Keratinocyte (primary cell): ENCODE data around the gene ARMC2. TPM values are rescaled to one million over a fixed set of nuclear protein-coding genes. Genes with fewer than 3 reads are reported as not detected.

Experiments
- DNase-seq: peaks from one replicate; pipeline ENCODE4 v3.0.0-alpha.2; 2011; ENCODE audit warnings: low read depth, missing footprints, low spot score
- FAIRE-seq: peaks from 2 replicates; lab custom pipeline; 2011; peaks lifted over from hg19 to GRCh38; lab: Jason Lieb, UNC
- H2AFZ ChIP-seq: 2 replicates; pipeline ENCODE4 v1.6.0; 2012; ENCODE audit warnings: low read length, control low read depth, inconsistent platforms; ENCODE audit not compliant: control insufficient read depth
- H3K27ac ChIP-seq: 2 replicates; pipeline ENCODE4 v1.5.1; 2011; ENCODE audit warnings: low read length; ENCODE audit not compliant: control insufficient read depth, insufficient read depth
- H3K27me3 ChIP-seq: 3 replicates; pipeline ENCODE4 v1.6.0; 2011; ENCODE audit warnings: low read length; ENCODE audit not compliant: control insufficient read depth, insufficient read depth; ENCODE audit errors: extremely low read depth
- H3K36me3 ChIP-seq, 2 experiments: 2 replicates in 1 of 2; 3 replicates in 1 of 2; pipeline ENCODE4 v1.5.1; 2011; ENCODE audit warnings: low read length in 2 of 2, mild to moderate bottlenecking in 1 of 2; ENCODE audit not compliant: control insufficient read depth in 2 of 2, insufficient read depth in 2 of 2; ENCODE audit errors: extremely low read depth in 1 of 2
- H3K4me1 ChIP-seq: 3 replicates; pipeline ENCODE4 v1.5.1; 2011; ENCODE audit warnings: low read length; ENCODE audit not compliant: control insufficient read depth, insufficient read depth; ENCODE audit errors: extremely low read depth
- H3K4me2 ChIP-seq: 3 replicates; pipeline ENCODE4 v1.6.0; 2011; ENCODE audit warnings: low read depth, low read length; ENCODE audit not compliant: control insufficient read depth, insufficient read depth; ENCODE audit errors: extremely low read depth
- H3K4me3 ChIP-seq, 3 experiments: fragments of 200-600 bp in 1 of 3; sonication (generic) in 1 of 3; 2 replicates in 2 of 3; 3 replicates in 1 of 3; pipeline ENCODE4 v1.5.1; 2011 to 2016; ENCODE audit warnings: low read length in 3 of 3, mild to moderate bottlenecking in 3 of 3, control low read depth in 2 of 3, inconsistent platforms in 1 of 3, low read depth in 1 of 3, mixed read lengths in 1 of 3, mixed run types in 1 of 3, moderate library complexity in 1 of 3; ENCODE audit not compliant: control insufficient read depth in 2 of 3, insufficient read depth in 2 of 3; ENCODE audit errors: extremely low read depth in 1 of 3
- H3K79me2 ChIP-seq: 2 replicates; pipeline ENCODE4 v1.6.0; 2012; ENCODE audit warnings: low read length; ENCODE audit not compliant: control insufficient read depth, insufficient read depth
- H3K9ac ChIP-seq: 3 replicates; pipeline ENCODE4 v1.6.0; 2011; ENCODE audit warnings: low read length; ENCODE audit not compliant: control insufficient read depth, insufficient read depth; ENCODE audit errors: extremely low read depth
- H3K9me1 ChIP-seq: 3 replicates; pipeline ENCODE4 v1.6.0; 2011; ENCODE audit warnings: low read length; ENCODE audit not compliant: control insufficient read depth, insufficient read depth; ENCODE audit errors: extremely low read depth
- H3K9me3 ChIP-seq: 2 replicates; pipeline ENCODE4 v1.5.1; 2012; ENCODE audit warnings: low read depth, low read length; ENCODE audit not compliant: control insufficient read depth
- H4K20me1 ChIP-seq: 3 replicates; pipeline ENCODE4 v1.6.0; 2011; ENCODE audit warnings: low read length; ENCODE audit not compliant: control insufficient read depth, insufficient read depth; ENCODE audit errors: extremely low read depth
- EZH2 ChIP-seq: IDR thresholded peaks from one replicate; pipeline ENCODE4 v1.6.1; 2012; ENCODE audit warnings: inconsistent platforms, mild to moderate bottlenecking, low read length, moderate library complexity
- dilution Hi-C: fragments of 300-500 bp; cut with MboI; formaldehyde crosslinking; loops from one replicate; pipeline ENCODE4 v1.7.0; 2020; ENCODE audit warnings: low sequenced_read_pairs; ENCODE audit not compliant: extremely low pct_ligation_motif_present
- polyA plus RNA-seq, 5 experiments: library from polyadenylated mRNA; depleted of rRNA in 3 of 5; stranded (reverse) in 3 of 5; stranded (forward) in 1 of 5; unstranded in 1 of 5; fragments of >200 nt; gene quantifications; 1 replicate in 1 of 5; 2 replicates in 3 of 5; 3 replicates in 1 of 5; pipeline versions ENCODE4 v1.2.1 to v1.2.3, GENCODE V29; 2011 to 2012; ENCODE audit warnings: missing spikeins in 2 of 5, low read depth in 1 of 5, low replicate concordance in 1 of 5
- TF ChIP-seq, protein P1 (sequence below), 3 experiments: IDR thresholded peaks in 1 of 3; conservative IDR thresholded peaks in 1 of 3; optimal IDR thresholded peaks in 1 of 3; 2 replicates in 2 of 3; 3 replicates in 1 of 3; pipeline versions ENCODE3 to v1.5.1; 2011; ENCODE audit warnings: low read length in 3 of 3, mild to moderate bottlenecking in 3 of 3, moderate library complexity in 2 of 3, control low read depth in 1 of 3, inconsistent platforms in 1 of 3; ENCODE audit not compliant: insufficient read depth in 2 of 3; ENCODE audit errors: extremely low read depth in 1 of 3

Gene ARMC2
- polyA plus RNA-seq, 1 donor (not counting 4 experiments of a cell fraction or from before 2014, with no cell fraction given), result 3.8 TPM

DNA sequence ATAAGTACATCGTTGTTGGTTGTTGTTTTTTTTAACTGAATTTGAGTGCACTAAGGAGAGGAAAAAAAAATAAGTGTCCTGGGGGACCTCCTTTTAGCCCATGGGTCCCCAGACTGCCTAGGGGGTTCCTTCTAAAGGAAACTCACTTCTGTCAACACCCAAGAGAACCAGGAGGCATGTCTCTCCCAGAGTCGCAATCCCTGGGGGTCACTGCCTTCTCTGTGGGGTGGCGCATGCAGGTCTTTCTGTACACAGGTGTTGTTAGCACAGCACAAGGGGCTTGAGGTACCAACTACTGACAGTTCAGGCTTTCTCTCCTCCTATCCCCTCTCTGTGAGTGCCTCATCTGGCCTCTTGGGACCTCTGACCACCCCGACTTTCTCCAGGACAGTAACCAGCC lies 7.3 kb upstream of the ARMC2 start:
- H3K9ac ChIP-seq, result no peak overlapping the region
- no peak overlapping the region for H3K4me3 ChIP-seq
- no peak overlapping the region for H2AFZ ChIP-seq
- no peak overlapping the region for H3K4me2 ChIP-seq
- no peak for FAIRE-seq
- H3K27me3 ChIP-seq, result no peaks in the 10 kb centered on the region
- DNase-seq, result no peak
- TF ChIP-seq, protein P1, sequence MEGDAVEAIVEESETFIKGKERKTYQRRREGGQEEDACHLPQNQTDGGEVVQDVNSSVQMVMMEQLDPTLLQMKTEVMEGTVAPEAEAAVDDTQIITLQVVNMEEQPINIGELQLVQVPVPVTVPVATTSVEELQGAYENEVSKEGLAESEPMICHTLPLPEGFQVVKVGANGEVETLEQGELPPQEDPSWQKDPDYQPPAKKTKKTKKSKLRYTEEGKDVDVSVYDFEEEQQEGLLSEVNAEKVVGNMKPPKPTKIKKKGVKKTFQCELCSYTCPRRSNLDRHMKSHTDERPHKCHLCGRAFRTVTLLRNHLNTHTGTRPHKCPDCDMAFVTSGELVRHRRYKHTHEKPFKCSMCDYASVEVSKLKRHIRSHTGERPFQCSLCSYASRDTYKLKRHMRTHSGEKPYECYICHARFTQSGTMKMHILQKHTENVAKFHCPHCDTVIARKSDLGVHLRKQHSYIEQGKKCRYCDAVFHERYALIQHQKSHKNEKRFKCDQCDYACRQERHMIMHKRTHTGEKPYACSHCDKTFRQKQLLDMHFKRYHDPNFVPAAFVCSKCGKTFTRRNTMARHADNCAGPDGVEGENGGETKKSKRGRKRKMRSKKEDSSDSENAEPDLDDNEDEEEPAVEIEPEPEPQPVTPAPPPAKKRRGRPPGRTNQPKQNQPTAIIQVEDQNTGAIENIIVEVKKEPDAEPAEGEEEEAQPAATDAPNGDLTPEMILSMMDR (optimal IDR thresholded peaks at IDR 0.05 in 1 of 3, IDR thresholded peaks at IDR 0.05 in 1 of 3, conservative IDR thresholded peaks at IDR 0.05 in 1 of 3; ENCODE audit: extremely low read depth in 1 of 3, insufficient read depth in 2 of 3, low read length in 3 of 3), result no peak
- TF ChIP-seq EZH2, result no peak
- H3K27ac ChIP-seq, result no peak overlapping the region
- H3K4me1 ChIP-seq, result no peaks in the 10 kb centered on the region
- dilution Hi-C loops, result no loop called here
- H3K9me1 ChIP-seq, result no peaks in the 10 kb centered on the region
- H3K9me3 ChIP-seq, result no peaks in the 10 kb centered on the region
- H4K20me1 ChIP-seq, result no peaks in the 10 kb centered on the region
- no peaks in the 10 kb centered on the region for H3K79me2 ChIP-seq
- no peaks in the 10 kb centered on the region for H3K36me3 ChIP-seq

DNA sequence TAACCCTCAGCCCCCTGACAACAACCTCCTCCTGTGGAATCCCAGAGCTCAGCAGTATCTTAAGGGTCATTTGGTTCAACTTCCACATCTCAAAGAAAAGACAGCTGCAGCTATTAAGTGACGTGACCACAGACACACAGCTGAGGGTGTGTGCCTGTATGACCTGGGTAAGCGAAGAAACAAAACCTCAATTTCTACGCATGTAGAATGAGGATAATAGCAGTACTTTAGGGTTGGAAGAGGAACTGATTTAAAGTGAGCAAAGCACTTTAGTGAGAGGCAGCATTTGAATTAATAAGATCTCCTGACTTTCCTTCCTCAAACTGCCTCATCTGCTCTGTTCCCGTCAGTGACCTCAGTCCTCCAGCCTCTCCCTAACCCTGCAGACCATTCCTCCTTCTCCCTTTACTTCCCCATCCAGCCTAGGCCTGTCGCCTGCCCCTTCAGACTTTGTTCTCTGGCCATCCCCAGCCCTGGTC lies 6.8 kb upstream of the ARMC2 start:
- H3K9ac ChIP-seq, result no peak overlapping the region
- no peaks in the 10 kb centered on the region for H3K9me1 ChIP-seq
- FAIRE-seq (no peak), DNase-seq (no peak)
- no peak overlapping the region for H3K4me3 ChIP-seq
- no peak for TF ChIP-seq EZH2
- TF ChIP-seq, protein P1 (optimal IDR thresholded peaks at IDR 0.05 in 1 of 3, IDR thresholded peaks at IDR 0.05 in 1 of 3, conservative IDR thresholded peaks at IDR 0.05 in 1 of 3; ENCODE audit: extremely low read depth in 1 of 3, insufficient read depth in 2 of 3, low read length in 3 of 3), result no peak
- no peak overlapping the region for H2AFZ ChIP-seq
- H3K4me1 ChIP-seq, result no peaks in the 10 kb centered on the region
- H4K20me1 ChIP-seq, result no peaks in the 10 kb centered on the region
- H3K36me3 ChIP-seq, result no peaks in the 10 kb centered on the region
- no peak overlapping the region for H3K4me2 ChIP-seq
- H3K9me3 ChIP-seq, result no peaks in the 10 kb centered on the region
- dilution Hi-C loops, result no loop called here
- no peak overlapping the region for H3K27ac ChIP-seq
- H3K27me3 ChIP-seq, result no peaks in the 10 kb centered on the region
- no peaks in the 10 kb centered on the region for H3K79me2 ChIP-seq
